Tibial nerve (tissue), 4 donors: ENCODE results near the gene OR5A2. TPM values are rescaled to one million over a fixed set of nuclear protein-coding genes. Genes with fewer than 3 reads are reported as not detected.

Source experiments
- DNase-seq, 2 donors: peaks; one replicate each; pipeline ENCODE4 v3.0.0-alpha.2; 2019; ENCODE audit warnings: low spot score in 2 of 2
- H3K27ac ChIP-seq, 4 donors: fragments of 200-600 bp; sonication (generic) in 3 of 4; one replicate each; pipeline ENCODE4 v1.5.1; 2017 to 2019; ENCODE audit warnings: mild to moderate bottlenecking in 1 of 4
- H3K27me3 ChIP-seq, 2 donors: fragments of 200-600 bp; sonication (generic) in 1 of 2; one replicate each; pipeline versions ENCODE4 v1.5.1 to v1.6.0; 2017 to 2019
- H3K36me3 ChIP-seq, 3 donors: fragments of 200-600 bp; sonication (generic); one replicate each; pipeline ENCODE4 v1.5.1; 2018 to 2019
- H3K4me1 ChIP-seq, 4 donors: fragments of 200-600 bp; sonication (generic) in 3 of 4; one replicate each; pipeline ENCODE4 v1.5.1; 2017 to 2019
- H3K4me3 ChIP-seq, 4 donors: fragments of 200-600 bp; sonication (generic) in 3 of 4; one replicate each; pipeline ENCODE4 v1.5.1; 2017 to 2019; ENCODE audit warnings: mild to moderate bottlenecking in 1 of 4, moderate library complexity in 1 of 4
- H3K9me3 ChIP-seq, 4 donors: fragments of 200-600 bp; sonication (generic) in 3 of 4; one replicate each; pipeline ENCODE4 v1.5.1; 2017 to 2019
- CTCF ChIP-seq, 5 experiments: fragments of 200-600 bp in 3 of 5; fragments of 450-650 bp in 2 of 5; sonication (generic) in 3 of 5; IDR thresholded peaks; one replicate each; pipeline ENCODE4 v1.5.1; 2016 to 2019; ENCODE audit warnings: antibody characterized with exemption in 5 of 5, mild to moderate bottlenecking in 3 of 5, moderate library complexity in 2 of 5
- EP300 ChIP-seq, 2 donors: sonication (generic); formaldehyde crosslinking; IDR thresholded peaks; one replicate each; pipeline ENCODE4 v1.6.1; 2017; ENCODE audit warnings: antibody characterized with exemption in 2 of 2, mild to moderate bottlenecking in 1 of 2
- POLR2A ChIP-seq, 2 donors: fragments of 450-650 bp; IDR thresholded peaks; one replicate each; pipeline ENCODE4 v1.6.1; 2017; ENCODE audit warnings: antibody characterized with exemption in 2 of 2, mild to moderate bottlenecking in 2 of 2, moderate library complexity in 2 of 2
- WGBS, 2 donors: methylation state at CpG; one replicate each; pipeline ENCODE4 v1.1.5; 2018; 5-methylcytosine and 5-hydroxymethylcytosine counted together
- total RNA-seq, 4 donors: library from RNA; depleted of rRNA; stranded (reverse); fragments of >200 nt; gene quantifications; one replicate each; pipeline ENCODE4 v1.1.0, GENCODE V29; 2016

Gene OR5A2
- total RNA-seq, 4 donors from 2014 or later, result not detected

- 64 to 67% methylated on average over 4 of the region's 4 CpGs for WGBS, 2 donors
- no peaks in the 10 kb centered on the region for H3K27me3 ChIP-seq
Observed at GRCh38 chr11:59429924-59430516, 3.8 kb upstream of the OR5A2 start.

GRCh38 chr11:59427068-59427382, 812 bp upstream of the OR5A2 start:
- H3K27me3 ChIP-seq, result no peaks in the 10 kb centered on the region
- no peak overlapping the region for H3K27ac ChIP-seq
- TF ChIP-seq POLR2A (IDR thresholded peaks at IDR 0.05) (no peak), EP300 (IDR thresholded peaks at IDR 0.05) (no peak), CTCF (IDR thresholded peaks at IDR 0.05) (no peak)
- H3K9me3 ChIP-seq, result no peaks in the 10 kb centered on the region
- H3K4me1 ChIP-seq, result no peaks in the 10 kb centered on the region
- no peak for DNase-seq
- H3K36me3 ChIP-seq, result no peaks in the 10 kb centered on the region
- no peak overlapping the region for H3K4me3 ChIP-seq

More at GRCh38 chr11:59429924-59430516, 3.8 kb upstream of the OR5A2 start:
- Histone ChIP-seq H3K27ac (no peak overlapping the region), H3K36me3 (no peaks in the 10 kb centered on the region), H3K4me1 (no peaks in the 10 kb centered on the region), H3K9me3 (no peaks in the 10 kb centered on the region), H3K4me3 (no peak overlapping the region)
- peak in 1 of 2 donors; percentile 69 for DNase-seq
- no peak for TF ChIP-seq EP300 (IDR thresholded peaks at IDR 0.05)
- peak; percentile 37 to 63 (median 52) for TF ChIP-seq CTCF (IDR thresholded peaks at IDR 0.05)

GRCh38 chr11:59425131-59425530, 1.1 kb downstream of the OR5A2 start:
- H3K9me3 ChIP-seq, result no peaks in the 10 kb centered on the region
- H3K36me3 ChIP-seq, result no peaks in the 10 kb centered on the region
- no peak overlapping the region for H3K27ac ChIP-seq
- no peak overlapping the region for H3K4me3 ChIP-seq
- no peak for DNase-seq
- WGBS, 2 donors, result 79% methylated on average over 4 of the region's 4 CpGs
- TF ChIP-seq EP300 (IDR thresholded peaks at IDR 0.05), result no peak
- no peak for TF ChIP-seq POLR2A (IDR thresholded peaks at IDR 0.05)
- no peak for TF ChIP-seq CTCF (IDR thresholded peaks at IDR 0.05)
- H3K27me3 ChIP-seq, result no peaks in the 10 kb centered on the region
- no peaks in the 10 kb centered on the region for H3K4me1 ChIP-seq

GRCh38 chr11:59423835-59424234, 2.4 kb downstream of the OR5A2 start:
- no peaks in the 10 kb centered on the region for H3K27me3 ChIP-seq
- WGBS, 2 donors, result 79 to 85% methylated on average over 2 of the region's 2 CpGs
- no peak overlapping the region for H3K27ac ChIP-seq
- no peaks in the 10 kb centered on the region for H3K4me1 ChIP-seq
- no peaks in the 10 kb centered on the region for H3K36me3 ChIP-seq
- H3K9me3 ChIP-seq, result no peaks in the 10 kb centered on the region
- no peak for DNase-seq
- no peak overlapping the region for H3K4me3 ChIP-seq
- TF ChIP-seq EP300 (IDR thresholded peaks at IDR 0.05), result no peak
- no peak for TF ChIP-seq CTCF (IDR thresholded peaks at IDR 0.05)
- no peak for TF ChIP-seq POLR2A (IDR thresholded peaks at IDR 0.05)

GRCh38 chr11:59418156-59418555, 8.1 kb downstream of the OR5A2 start:
- Histone ChIP-seq H3K4me1 (peaks cover 0 to 3% (median 0%) of the 10 kb centered on the region in 4 donors), H3K27me3 (no peaks in the 10 kb centered on the region), H3K27ac (no peak overlapping the region), H3K4me3 (no peak overlapping the region), H3K9me3 (no peaks in the 10 kb centered on the region), H3K36me3 (no peaks in the 10 kb centered on the region)
- 53 to 56% methylated on average over 2 of the region's 2 CpGs for WGBS, 2 donors
- TF ChIP-seq EP300 (IDR thresholded peaks at IDR 0.05) (no peak), CTCF (IDR thresholded peaks at IDR 0.05) (no peak), POLR2A (IDR thresholded peaks at IDR 0.05) (no peak)
- DNase-seq, result no peak
